NT2/D1 (cell line): Measurements from ENCODE around the gene RNU1-3.
"Not testable (repeated sequence)": the region's sequence is repeated elsewhere in the genome, so short reads cannot be mapped to it uniquely, and the experiment has no call there.

Source experiments
- YY1 ChIP-seq: IDR thresholded peaks from 2 replicates; pipeline ENCODE4 v1.6.1; 2011; ENCODE audit not compliant: insufficient read length, insufficient read depth
- ZNF274 ChIP-seq: IDR thresholded peaks from 2 replicates; pipeline ENCODE4 v1.6.1; 2011; ENCODE audit warnings: mild to moderate bottlenecking, low read depth, low read length

DNA sequence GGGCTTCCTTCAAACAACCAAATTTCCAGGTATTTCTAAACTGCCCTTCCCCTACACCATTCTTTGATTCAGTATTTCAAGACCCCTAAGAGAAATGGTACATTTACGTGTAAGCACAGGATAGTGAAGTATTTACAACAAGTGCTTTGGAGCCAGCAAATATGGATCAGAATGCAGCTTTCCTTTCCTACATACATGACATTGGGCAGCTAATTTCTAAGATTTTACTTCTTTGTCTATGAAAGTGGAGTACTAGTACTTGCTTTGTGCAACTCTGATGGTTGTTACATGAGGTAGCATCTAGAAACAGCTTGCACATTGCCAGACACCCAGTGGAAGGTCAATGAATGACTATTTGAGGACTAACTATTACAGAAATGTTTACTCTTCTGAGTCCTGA lies 15.2 kb downstream of the RNU1-3 start:
- not testable (repeated sequence) for TF ChIP-seq ZNF274, YY1
